ENCODE measurements around the gene CRB2. TPM values are rescaled to one million over a fixed set of nuclear protein-coding genes. Genes with fewer than 3 reads are reported as not detected.
A peak's percentile ranks its signal among the peaks of the same experiment; 100 is the strongest.

The CRB2 gene
- total RNA-seq, 1 experiment from 2014 or later = 3.6 TPM

DNA sequence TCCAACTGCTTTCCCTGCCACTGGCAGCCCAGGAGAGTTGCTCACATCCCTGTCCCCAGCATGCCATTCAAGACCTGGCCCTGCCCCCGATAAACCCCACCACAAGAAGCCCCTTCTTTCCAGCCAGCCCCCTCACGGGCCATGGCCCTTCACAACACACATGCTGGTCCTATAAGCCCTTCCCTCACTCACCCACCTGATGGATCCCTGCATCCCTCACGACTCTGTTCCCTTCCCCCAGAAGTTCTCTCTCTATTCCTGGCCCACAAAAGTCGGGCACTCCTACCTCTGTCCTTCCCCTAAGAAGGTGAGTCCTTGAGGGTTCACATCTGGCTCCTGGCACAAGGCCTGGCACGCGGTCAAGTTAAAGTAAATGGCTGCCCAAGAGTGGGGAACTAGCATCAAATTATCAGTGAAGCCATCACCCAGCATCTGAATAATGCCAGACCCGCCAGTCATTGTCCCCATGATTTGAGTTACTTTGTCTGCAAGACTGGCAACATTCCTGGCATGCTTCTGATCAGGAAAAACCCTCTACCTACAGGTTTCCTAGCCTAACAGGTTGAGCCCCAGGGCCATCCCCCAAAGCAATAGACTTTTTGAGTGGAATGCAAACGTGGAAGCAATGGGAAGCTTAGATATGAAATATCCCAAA lies 65.9 kb downstream of the CRB2 start:
- H3K4me2 ChIP-seq (ENCODE audit: insufficient read depth, insufficient read length, low read length) = no peak overlapping the region
- no peaks in the 10 kb centered on the region for H3K27me3 ChIP-seq (ENCODE audit: insufficient read depth, low read length)
- no peaks in the 10 kb centered on the region for H3K79me2 ChIP-seq (ENCODE audit: insufficient read depth, low read length)
- no peak overlapping the region for H3K56ac ChIP-seq (ENCODE audit: insufficient read length, low read depth, low read length)
- no peak overlapping the region for H2BK12ac ChIP-seq (ENCODE audit: insufficient read length, low read depth, low read length)
- H2AFZ ChIP-seq (ENCODE audit: low read length) = no peak overlapping the region
- no peak overlapping the region for H3K9ac ChIP-seq (ENCODE audit: extremely low read depth, insufficient read length, low read length)
- no peak overlapping the region for H3K18ac ChIP-seq (ENCODE audit: insufficient read length, low read depth, low read length)
- H3K36me3 Mint-ChIP-seq (ENCODE audit: insufficient read depth in 1 of 3, low read depth in 3 of 3) = peaks cover 0 to 6% (median 0%) of the 10 kb centered on the region in 3 experiments; a peak in 3 of 7 replicates
- H3K27me3 Mint-ChIP-seq (ENCODE audit: low read depth) = no peaks in the 10 kb centered on the region; the same call in 1 of the 2 replicates
- H3K4me1 Mint-ChIP-seq = peaks cover 37 to 60% of the 10 kb centered on the region in 2 experiments
- peaks cover 2% of the 10 kb centered on the region; the same call in 1 of the 2 replicates for H3K4me1 ChIP-seq (ENCODE audit: insufficient read depth, low read length)
- peak overlapping the region in 2 of 3 experiments; percentile 28 to 71; a peak in 3 of 7 replicates for H3K27ac Mint-ChIP-seq
- no peak overlapping the region for H4K8ac ChIP-seq (replicated peaks; ENCODE audit: insufficient read length, low read depth, low read length)
- no peak overlapping the region for H3K4me3 Mint-ChIP-seq
- no peaks in the 10 kb centered on the region for H3K23me2 ChIP-seq (ENCODE audit: insufficient read length, low read depth, low read length, poor library complexity, severe bottlenecking)
- H4K91ac ChIP-seq (ENCODE audit: insufficient read length, low read depth, low read length) = no peak overlapping the region
- TF ChIP-seq CTCF (conservative IDR thresholded peaks at IDR 0.05) = no peak
- DNase-seq = no peak
- no CpG with 5 or more reads among the region's 8 CpGs for WGBS (ENCODE audit: extremely low coverage, insufficient read length, low lambda C conversion rate)
- no peaks in the 10 kb centered on the region for H4K20me1 ChIP-seq (ENCODE audit: control insufficient read depth, insufficient read depth, insufficient read length)
- H4K5ac ChIP-seq (ENCODE audit: insufficient read length, low read depth, low read length) = no peak overlapping the region
- no peak overlapping the region for H3K14ac ChIP-seq (ENCODE audit: insufficient read depth, low read length)
- H2BK120ac ChIP-seq (ENCODE audit: low read depth, low read length, poor library complexity, severe bottlenecking) = no peak overlapping the region
- H3K23ac ChIP-seq (ENCODE audit: insufficient read length, low read depth, low read length) = no peak overlapping the region
- no peaks in the 10 kb centered on the region for H3K79me1 ChIP-seq (ENCODE audit: insufficient read depth, low read depth, low read length, poor library complexity, severe bottlenecking)
- no peaks in the 10 kb centered on the region for H3K9me3 Mint-ChIP-seq
- H2AK5ac ChIP-seq (ENCODE audit: insufficient read length, low read length) = no peak overlapping the region
- H2BK5ac ChIP-seq (ENCODE audit: insufficient read length, low read length) = no peak overlapping the region
- H3K4ac ChIP-seq (ENCODE audit: low read depth, low read length) = no peak overlapping the region
- no peak overlapping the region for H3T11ph ChIP-seq (ENCODE audit: low read length)
- no peaks in the 10 kb centered on the region for H3K9me3 ChIP-seq (ENCODE audit: control insufficient read depth, low read depth, low read length)
- no peak overlapping the region for H3K27ac ChIP-seq (ENCODE audit: insufficient read length, low read depth, low read length)
- no peak overlapping the region for H2BK15ac ChIP-seq (ENCODE audit: low read depth, low read length)
- no peak overlapping the region for H2BK20ac ChIP-seq (ENCODE audit: low read depth, low read length, poor library complexity, severe bottlenecking)

All from H9 (cell line).